ENCODE results near the gene CYP3A5.

The CYP3A5 gene

DNA sequence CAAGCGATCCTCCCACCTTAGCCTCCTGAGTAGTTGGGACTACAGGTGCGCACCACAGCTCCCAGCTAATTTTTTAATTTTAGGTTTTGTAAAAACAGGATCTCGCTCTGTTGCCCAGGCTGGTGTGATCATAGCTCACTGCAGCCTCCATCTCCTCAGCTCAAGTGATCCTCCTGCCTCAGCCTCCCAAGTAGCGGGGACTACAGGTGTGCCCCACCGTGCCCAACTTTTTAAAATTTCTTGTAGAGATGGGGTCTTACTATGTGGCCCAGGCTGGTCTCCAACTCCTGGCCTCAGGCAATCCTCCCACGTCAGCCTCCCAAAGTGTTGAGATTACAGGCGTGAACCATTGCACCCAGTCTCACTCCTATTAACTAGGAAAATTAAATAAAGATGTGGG is 74.3 kb downstream of the CYP3A5 start:
- DNase-seq = no peak

DNA sequence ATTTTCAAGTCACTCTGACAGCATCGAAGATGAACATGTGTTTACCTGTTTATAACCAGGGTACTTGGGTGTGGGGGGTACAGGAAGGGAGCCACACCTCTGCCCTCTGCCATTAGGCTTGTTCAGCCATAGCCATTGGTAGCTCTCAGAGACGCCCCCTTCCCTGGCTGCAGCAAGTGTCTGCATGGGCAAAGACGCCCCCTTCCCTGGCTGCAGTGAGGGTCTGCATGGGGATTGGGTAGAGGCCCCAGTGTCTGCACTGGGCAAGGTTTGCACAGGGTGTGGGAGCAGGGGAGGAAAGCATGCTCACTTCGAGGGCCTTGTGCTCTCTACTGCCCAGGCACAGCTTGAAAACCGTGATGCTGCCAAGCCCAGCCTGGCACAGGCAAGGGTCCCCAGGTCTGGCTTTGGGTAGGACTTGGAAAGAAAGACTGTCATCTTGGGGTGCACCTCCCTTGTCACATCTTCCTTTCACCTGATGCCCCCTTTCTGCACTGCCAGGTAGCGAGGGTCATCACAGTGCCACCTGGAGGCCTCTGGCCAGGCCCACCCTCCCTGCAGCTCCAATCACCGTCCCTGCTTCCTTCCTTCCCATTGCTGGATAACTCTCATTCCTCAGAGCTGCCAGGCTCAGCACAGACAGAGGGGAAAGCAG is 78.0 kb downstream of the CYP3A5 start:
- DNase-seq = no peak

GRCh38 chr7:99599836-99600235 is 80.0 kb downstream of the CYP3A5 start:
- DNase-seq = no peak
